Activated CD4-positive, alpha-beta memory T cell treated with anti-CD3 and anti-CD28 coated beads for 36 hours (primary cell): Measurements from ENCODE around the gene CNPY1. TPM values are rescaled to one million over a fixed set of nuclear protein-coding genes. Genes with fewer than 3 reads are reported as not detected.

Experiments used
- CTCF ChIA-PET: fragments of 350-600 bp; sonication (Branson Sonifier 250); formaldehyde crosslinking; loops from one replicate; lab custom pipeline; 2021; ENCODE audit warnings: antibody characterized with exemption, inconsistent platforms; lab: Charles Lee
- POLR2A ChIA-PET: fragments of 350-600 bp; sonication (Branson Sonifier 250); formaldehyde crosslinking; loops from one replicate; lab custom pipeline; 2021; ENCODE audit warnings: antibody characterized with exemption; lab: Charles Lee
- DNase-seq: peaks from one replicate; pipeline ENCODE4 v3.0.0-alpha.2; 2020
- H3K27ac Mint-ChIP-seq: one replicate; pipeline ENCODE4 v1.8.0; 2021; ENCODE audit warnings: mixed read lengths
- H3K27me3 Mint-ChIP-seq: one replicate; pipeline ENCODE4 v1.8.0; 2021; ENCODE audit warnings: mixed read lengths
- H3K36me3 Mint-ChIP-seq: one replicate; pipeline ENCODE4 v1.8.0; 2021; ENCODE audit warnings: mixed read lengths
- H3K4me1 Mint-ChIP-seq: one replicate; pipeline ENCODE4 v1.8.0; 2021; ENCODE audit warnings: low read depth, mixed read lengths
- H3K4me3 Mint-ChIP-seq: one replicate; pipeline ENCODE4 v1.8.0; 2021; ENCODE audit warnings: mild to moderate bottlenecking, mixed read lengths
- H3K9me3 Mint-ChIP-seq: one replicate; pipeline ENCODE4 v1.8.0; 2021; ENCODE audit warnings: mixed read lengths
- intact Hi-C: fragments of 100-400 bp; cut with micrococcal nuclease; formaldehyde crosslinking; loops from one replicate; pipeline ENCODE4 v1.15.1; 2023
- total RNA-seq, 2 experiments: library from RNA; stranded (reverse); gene quantifications; one replicate each; pipeline ENCODE4 v1.2.3, GENCODE V29; 2021

CNPY1 gene
- total RNA-seq, 2 experiments from 2014 or later: not detected

- CTCF ChIA-PET: no interaction called here
- no peak for DNase-seq
- Mint-ChIP-seq H3K4me3 (no peak overlapping the region), H3K9me3 (no peaks in the 10 kb centered on the region), H3K27ac (no peak overlapping the region), H3K27me3 (peaks cover 69% of the 10 kb centered on the region), H3K4me1 (peaks cover 20% of the 10 kb centered on the region), H3K36me3 (no peaks in the 10 kb centered on the region)
- intact Hi-C loops: no loop called here
- POLR2A ChIA-PET: no interaction called here
These were observed 84.7 kb downstream of the CNPY1 start for GRCh38 chr7:155461631-155462030.

DNA sequence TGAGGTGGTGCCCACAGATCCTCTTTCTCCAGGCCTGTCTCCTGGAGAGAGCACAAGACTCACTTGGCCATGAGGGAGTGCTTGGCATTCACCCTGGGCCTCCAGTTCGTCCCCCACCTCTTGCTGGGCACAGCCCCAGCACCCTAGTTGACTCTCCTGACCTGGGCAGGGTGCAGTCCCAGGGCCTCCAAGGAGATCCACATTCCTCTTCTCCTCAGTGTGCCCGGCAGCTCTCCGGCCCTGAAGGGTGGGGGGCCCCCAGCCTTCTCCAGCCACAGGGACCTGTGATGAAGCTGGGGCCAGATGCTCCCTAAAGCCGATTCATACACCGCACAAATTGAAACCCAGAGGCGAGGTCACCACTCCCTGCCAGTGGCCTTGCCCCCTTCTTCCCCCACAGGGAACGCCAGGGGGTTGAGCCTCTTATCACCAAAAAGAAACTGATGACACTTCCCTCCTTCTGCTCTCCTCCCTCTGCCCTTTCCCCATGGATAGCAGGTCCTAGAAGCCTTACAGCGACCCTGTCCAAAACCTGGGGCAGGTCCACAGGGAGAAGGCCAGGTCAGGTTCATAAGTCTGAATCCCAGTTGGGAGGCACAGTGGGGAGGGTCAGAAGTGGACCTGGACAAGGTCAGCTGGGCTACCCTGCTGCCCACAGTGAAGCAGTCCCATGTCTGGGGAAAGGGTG is 85.3 kb downstream of the CNPY1 start:
- Mint-ChIP-seq H3K9me3 (no peaks in the 10 kb centered on the region), H3K4me3 (no peak overlapping the region), H3K27me3 (peaks cover 72% of the 10 kb centered on the region), H3K4me1 (peaks cover 23% of the 10 kb centered on the region), H3K27ac (no peak overlapping the region), H3K36me3 (no peaks in the 10 kb centered on the region)
- ChIA-PET CTCF (no interaction called here), POLR2A (no interaction called here)
- intact Hi-C loops: no loop called here
- DNase-seq: no peak

DNA sequence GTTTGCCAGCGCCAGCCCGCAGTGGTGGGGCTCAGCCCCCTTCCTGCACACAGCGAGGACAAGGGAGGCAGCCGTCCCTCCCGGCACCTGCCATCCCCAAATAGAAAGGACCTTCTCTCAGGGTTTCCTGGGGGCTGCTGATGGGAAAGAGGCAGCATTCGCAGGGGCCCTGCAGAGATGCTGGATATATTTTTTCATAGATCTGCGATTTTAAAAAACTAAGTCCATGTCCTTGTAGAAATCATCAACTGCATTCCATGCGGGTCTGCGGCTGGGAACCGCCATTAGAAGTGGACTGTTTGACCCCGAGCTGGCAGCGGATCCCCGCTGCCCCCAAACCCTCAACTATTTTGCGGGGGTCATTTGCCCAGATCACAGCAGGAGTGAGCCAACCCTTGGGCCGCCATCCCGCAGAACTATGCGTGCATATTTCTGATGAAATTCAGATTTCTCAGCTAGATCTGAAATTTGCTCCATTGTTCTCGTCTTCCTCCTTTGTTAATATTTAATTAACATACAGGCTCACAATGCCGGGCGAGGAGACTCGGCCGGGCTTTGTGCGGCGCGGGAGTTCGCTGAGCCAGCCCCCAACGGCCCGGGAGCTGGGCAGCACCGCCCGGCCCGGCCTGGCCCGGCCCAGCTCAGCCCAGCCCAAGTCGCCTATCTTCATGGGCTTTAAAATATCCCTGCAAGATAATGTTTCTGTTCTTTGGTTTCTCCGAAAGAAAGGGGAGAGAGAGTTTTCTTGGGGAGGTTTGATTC is 86.5 kb downstream of the CNPY1 start:
- H3K4me1 Mint-ChIP-seq: peaks cover 21% of the 10 kb centered on the region
- H3K27me3 Mint-ChIP-seq: peaks cover 72% of the 10 kb centered on the region
- DNase-seq: no peak
- peak overlapping the region; percentile 52 for H3K27ac Mint-ChIP-seq
- H3K36me3 Mint-ChIP-seq: no peaks in the 10 kb centered on the region
- H3K4me3 Mint-ChIP-seq: peak overlapping the region; percentile 20
- intact Hi-C loops: loop anchor here (5.0 kb wide), 2 partner anchors 347 to 1547 kb away; no protein-coding TSS in a partner anchor
- ChIA-PET POLR2A (no interaction called here), CTCF (no interaction called here)
- H3K9me3 Mint-ChIP-seq: no peaks in the 10 kb centered on the region

DNA sequence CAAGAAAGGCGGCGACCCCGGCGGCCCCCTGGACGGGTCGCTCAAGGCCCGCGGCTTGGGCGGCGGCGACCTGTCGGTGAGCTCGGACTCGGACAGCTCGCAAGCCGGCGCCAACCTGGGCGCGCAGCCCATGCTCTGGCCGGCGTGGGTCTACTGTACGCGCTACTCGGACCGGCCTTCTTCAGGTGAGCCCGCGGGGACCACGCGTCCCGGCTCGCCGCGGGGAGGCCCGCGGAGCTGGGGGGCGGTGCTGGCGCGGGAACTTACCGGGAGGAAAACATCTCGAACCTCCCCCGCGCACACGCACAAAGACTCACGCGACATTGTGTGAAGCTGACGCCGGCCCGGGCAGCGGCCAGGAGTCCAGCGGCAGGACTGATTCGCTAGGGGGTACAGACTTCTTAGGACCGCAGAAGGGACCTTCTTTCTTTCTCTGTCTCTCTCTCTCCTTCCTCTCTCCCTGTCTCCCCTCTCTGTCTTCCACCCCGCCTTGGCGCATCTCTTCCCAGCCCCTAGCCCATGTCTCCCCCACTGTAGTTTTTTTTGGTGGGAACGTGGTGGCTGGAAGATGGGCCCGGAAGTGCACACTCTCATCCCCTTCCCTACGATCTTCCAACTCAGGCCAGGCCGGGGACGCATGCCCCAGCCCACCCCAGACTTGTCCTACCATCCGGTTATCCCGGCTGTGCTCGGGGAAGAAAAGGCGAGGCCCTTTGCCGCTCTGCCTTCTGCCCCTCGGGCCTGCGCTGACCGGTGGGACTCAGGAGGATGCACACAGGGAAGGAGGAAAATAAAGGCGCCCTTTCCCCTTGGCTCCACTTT is 87.3 kb downstream of the CNPY1 start:
- ChIA-PET CTCF (no interaction called here), POLR2A (no interaction called here)
- H3K9me3 Mint-ChIP-seq: no peaks in the 10 kb centered on the region
- peaks cover 27% of the 10 kb centered on the region for H3K4me1 Mint-ChIP-seq
- no peak for DNase-seq
- peak overlapping the region; percentile 20 for H3K4me3 Mint-ChIP-seq
- peak overlapping the region; percentile 52 for H3K27ac Mint-ChIP-seq
- peaks cover 74% of the 10 kb centered on the region for H3K27me3 Mint-ChIP-seq
- intact Hi-C loops: loop anchor here (5.0 kb wide), 2 partner anchors 348 to 1548 kb away; no protein-coding TSS in a partner anchor
- H3K36me3 Mint-ChIP-seq: no peaks in the 10 kb centered on the region

GRCh38 chr7:155458111-155458877 is 88.1 kb downstream of the CNPY1 start, which contains the start of gene EN2:
Gene EN2 (plus strand): TSS chr7:155458129. CDS start chr7:155458378, 249 bp downstream.
- POLR2A ChIA-PET: no interaction called here
- H3K27me3 Mint-ChIP-seq: peaks cover 68% of the 10 kb centered on the region
- no peak within 1 kb of the TSS for H3K27ac Mint-ChIP-seq
- no peak for DNase-seq
- no peaks in the 10 kb centered on the region for H3K36me3 Mint-ChIP-seq
- peak within 1 kb of the TSS; percentile 56 for H3K4me3 Mint-ChIP-seq
- peaks cover 27% of the 10 kb centered on the region for H3K4me1 Mint-ChIP-seq
- CTCF ChIA-PET: no interaction called here
- H3K9me3 Mint-ChIP-seq: no peaks in the 10 kb centered on the region
- intact Hi-C loops: loop anchor here (5.0 kb wide), 2 partner anchors 349 to 1549 kb away; no protein-coding TSS in a partner anchor

DNA sequence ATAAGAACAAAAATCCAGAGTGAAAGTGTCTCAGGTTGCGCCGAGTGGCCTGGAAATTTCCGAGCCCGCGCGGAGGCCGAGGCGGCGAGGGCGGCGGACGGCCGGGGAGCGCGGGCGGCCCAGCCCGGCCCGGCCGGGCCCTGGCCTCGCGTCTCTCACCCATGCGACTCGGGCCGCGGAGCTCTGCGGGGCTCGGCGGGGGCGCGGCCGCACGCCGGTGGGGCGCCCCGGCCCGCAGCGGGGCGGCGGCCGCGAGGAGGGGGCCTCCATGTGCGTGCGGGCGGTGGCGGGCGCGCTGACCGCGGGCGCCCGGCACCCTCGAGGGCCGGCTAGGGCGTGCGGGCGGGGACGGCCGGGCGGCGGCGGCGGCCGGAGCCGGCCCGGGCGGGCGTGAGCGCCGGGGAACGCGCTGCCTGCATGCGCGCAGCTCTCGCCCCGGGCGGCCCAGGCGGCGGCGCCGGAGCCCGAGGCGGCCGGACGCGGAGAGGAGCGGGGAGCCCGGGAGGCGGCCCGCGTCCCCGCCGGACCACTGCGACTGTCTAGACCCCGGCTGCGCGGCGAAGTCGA is 88.7 kb downstream of the CNPY1 start:
- DNase-seq: no peak
- Mint-ChIP-seq H3K27me3 (peaks cover 74% of the 10 kb centered on the region), H3K36me3 (no peaks in the 10 kb centered on the region), H3K27ac (no peak overlapping the region), H3K4me3 (no peak overlapping the region), H3K4me1 (peaks cover 27% of the 10 kb centered on the region), H3K9me3 (no peaks in the 10 kb centered on the region)
- ChIA-PET POLR2A (no interaction called here), CTCF (no interaction called here)
- intact Hi-C loops: loop anchor here (5.0 kb wide), 2 partner anchors 350 to 1550 kb away; no protein-coding TSS in a partner anchor

DNA sequence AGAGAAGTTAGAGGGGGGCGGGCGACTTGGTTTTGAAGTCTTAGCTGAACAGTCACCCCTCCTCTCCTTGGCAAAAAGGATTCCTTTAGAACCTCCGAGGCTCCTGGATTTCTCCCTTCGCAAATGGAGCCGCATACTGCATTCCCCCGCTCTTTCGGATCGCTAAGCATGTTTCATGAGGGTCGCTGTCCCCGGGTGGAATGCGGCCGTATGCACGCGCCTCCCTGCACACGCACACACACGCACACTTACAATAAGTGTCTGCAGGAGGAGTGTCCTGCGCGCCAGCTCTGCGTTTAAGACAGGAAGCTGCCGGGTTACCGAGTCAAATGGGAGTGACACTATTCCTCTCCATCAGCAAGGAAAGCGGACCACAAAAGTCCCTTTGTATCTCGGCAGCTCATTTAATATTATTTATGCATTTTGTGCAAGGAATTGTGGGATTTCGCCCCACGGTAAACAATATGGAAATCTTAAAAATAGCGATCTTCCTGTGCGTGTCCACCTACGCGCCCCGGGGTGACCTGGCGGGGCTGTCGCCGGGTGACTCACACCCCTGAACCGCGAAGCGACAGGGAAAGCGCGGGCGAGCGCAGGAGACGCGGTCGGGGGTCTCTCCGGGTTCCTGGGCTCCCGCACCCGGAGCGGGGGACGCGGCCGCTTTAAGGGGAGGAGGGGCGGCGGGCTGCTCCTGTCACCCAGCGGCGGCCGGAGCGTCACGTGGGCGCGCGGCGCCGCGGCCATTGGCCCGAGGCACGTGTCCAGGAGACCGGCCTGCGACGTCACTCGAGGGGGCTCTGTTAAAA is 89.4 kb downstream of the CNPY1 start:
- Mint-ChIP-seq H3K9me3 (no peaks in the 10 kb centered on the region), H3K36me3 (no peaks in the 10 kb centered on the region), H3K27me3 (peaks cover 73% of the 10 kb centered on the region), H3K4me3 (peak overlapping the region; percentile 56), H3K4me1 (peaks cover 27% of the 10 kb centered on the region), H3K27ac (no peak overlapping the region)
- peak; percentile 56 for DNase-seq
- ChIA-PET POLR2A (no interaction called here), CTCF (interaction anchor here (1.1 to 1.7 kb wide), 2 partner anchors 8 to 84 kb away, joined by 3 to 7 read pairs; no protein-coding TSS in a partner anchor)
- intact Hi-C loops: loop anchor here (5.0 kb wide), 2 partner anchors 350 to 1550 kb away; no protein-coding TSS in a partner anchor

DNA sequence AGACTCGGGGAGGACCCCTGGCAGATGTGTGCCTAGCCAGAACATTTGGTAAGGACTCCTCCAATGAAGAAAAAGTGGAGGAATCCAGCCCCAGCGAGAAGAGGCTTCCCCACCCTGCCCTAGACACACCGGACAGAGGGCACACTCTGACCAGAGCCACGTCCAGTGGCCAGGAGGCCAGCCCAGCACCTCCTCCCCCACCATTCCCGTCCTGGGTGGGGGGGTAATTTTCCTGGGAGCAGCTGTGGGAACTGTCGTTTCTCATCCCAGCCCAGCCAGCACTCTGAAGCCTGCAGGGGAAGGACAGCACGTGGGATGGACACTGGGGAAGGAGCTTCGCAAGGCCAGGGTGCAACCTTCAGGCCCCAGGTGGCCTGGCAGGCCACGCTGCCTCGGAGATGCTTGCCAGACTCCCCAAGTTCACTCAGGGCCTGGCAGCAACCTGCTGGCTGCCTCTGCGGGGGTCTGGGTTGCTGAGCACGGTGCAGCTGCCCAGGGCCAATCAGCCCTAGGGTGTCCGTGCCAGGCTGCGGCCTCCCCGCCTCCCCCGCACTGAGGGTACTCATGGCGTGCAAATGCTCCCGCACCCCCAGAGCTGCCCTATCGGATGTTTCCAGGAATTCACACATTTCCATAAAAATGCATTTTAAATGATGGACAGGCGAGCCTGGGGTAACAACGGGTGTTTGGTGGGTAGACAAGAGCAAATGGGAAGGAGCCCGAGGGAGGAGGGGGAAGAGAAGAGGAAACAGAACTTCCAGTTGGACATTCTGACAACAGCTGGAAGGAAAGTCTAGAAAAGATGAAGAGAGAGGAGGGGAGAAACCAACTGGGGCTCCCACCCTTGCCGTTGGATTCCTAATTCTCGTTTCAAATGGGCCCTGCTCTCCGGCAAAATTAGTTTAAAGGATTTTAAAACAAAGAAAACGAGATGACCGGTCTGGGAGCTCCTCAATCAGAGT is 90.3 kb downstream of the CNPY1 start:
- intact Hi-C loops: loop anchor here (2.0 to 5.0 kb wide), 3 partner anchors 57 to 1551 kb away; no protein-coding TSS in a partner anchor
- no peak for DNase-seq
- Mint-ChIP-seq H3K27ac (no peak overlapping the region), H3K4me3 (peak overlapping the region; percentile 20), H3K9me3 (no peaks in the 10 kb centered on the region), H3K36me3 (no peaks in the 10 kb centered on the region), H3K27me3 (peaks cover 73% of the 10 kb centered on the region), H3K4me1 (peaks cover 27% of the 10 kb centered on the region)
- CTCF ChIA-PET: interaction anchor here (0.7 to 1.7 kb wide), 3 partner anchors 9 to 84 kb away, joined by 3 to 7 read pairs (median 3); no protein-coding TSS in a partner anchor
- POLR2A ChIA-PET: no interaction called here

DNA sequence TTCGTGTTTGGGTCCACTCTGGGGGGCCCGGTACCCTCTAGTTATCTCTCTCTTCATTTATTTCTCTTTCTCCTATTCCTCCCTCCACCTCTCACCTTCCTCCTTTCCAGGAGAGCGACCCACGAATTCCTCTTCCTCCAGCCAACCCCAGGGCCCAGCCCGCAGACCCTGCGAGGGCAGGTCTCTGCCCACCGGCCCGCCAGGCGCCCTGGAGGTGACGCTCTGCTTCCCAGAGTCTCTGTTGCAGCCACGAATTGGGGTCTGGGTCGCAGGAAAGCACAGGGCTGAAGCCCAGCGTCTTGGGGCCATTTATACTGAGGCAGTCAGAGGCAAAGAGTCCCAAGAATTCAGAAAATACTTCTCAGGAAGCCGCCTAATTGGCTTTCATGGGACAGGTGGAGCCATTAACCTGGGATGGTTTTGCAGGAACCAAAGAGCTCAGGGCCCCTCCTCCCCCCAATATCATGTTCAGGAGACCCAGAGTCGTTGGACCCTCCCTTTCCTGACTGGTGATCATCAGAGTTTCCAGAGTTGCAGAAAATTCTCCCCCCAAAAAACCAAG is 91.1 kb downstream of the CNPY1 start:
- intact Hi-C loops: loop anchor here (2.0 to 5.0 kb wide), 3 partner anchors 58 to 1552 kb away; no protein-coding TSS in a partner anchor
- ChIA-PET CTCF (interaction anchor here (0.7 to 1.7 kb wide), 2 partner anchors 74 to 83 kb away, joined by 3 to 7 read pairs; no protein-coding TSS in a partner anchor), POLR2A (no interaction called here)
- Mint-ChIP-seq H3K36me3 (no peaks in the 10 kb centered on the region), H3K4me3 (no peak overlapping the region), H3K27ac (no peak overlapping the region), H3K27me3 (peaks cover 72% of the 10 kb centered on the region), H3K4me1 (peaks cover 30% of the 10 kb centered on the region), H3K9me3 (no peaks in the 10 kb centered on the region)
- DNase-seq: no peak
